Measurements from ENCODE around the gene CPZ.

Gene CPZ

GRCh38 chr4:8592366-8593263 lies at the start of gene CPZ:
CPZ (plus strand) TSS chr4:8592765; CDS start chr4:8592834, 69 bp downstream.
- no peak for DNase-seq (ENCODE audit: low read depth in 2 of 2, low spot score in 1 of 2)

- no peak for DNase-seq (ENCODE audit: low read depth in 2 of 2, low spot score in 1 of 2)
Measured at GRCh38 chr4:8542776-8543525, 49.6 kb upstream of the CPZ start.

- DNase-seq (ENCODE audit: low read depth in 2 of 2, low spot score in 1 of 2), result no peak
Measured at GRCh38 chr4:8543623-8544022, 48.9 kb upstream of the CPZ start.

DNA sequence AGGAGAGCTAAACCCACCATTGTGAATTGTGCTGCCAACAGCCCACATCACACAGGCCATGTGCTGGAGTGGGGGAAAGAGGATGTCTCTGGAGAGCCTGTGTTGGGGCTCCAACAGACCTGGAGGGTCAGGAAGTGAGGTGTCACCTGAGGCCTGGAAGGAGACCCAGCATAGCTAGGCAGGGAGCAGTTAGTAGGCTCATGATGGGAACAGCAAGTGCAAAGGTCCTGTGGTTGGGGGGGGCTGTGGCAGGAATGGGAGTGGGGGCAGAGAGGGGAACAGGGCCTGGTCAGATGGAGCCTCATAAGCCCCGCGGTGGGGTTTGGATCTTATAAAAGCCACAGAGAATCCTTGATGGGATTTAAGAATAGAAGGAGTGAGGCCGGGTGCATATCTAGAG lies 48.3 kb upstream of the CPZ start:
- DNase-seq (ENCODE audit: low read depth in 2 of 2, low spot score in 1 of 2), result no peak

- DNase-seq (ENCODE audit: low read depth in 2 of 2, low spot score in 1 of 2), result no peak
Measured at GRCh38 chr4:8544741-8545438, 47.7 kb upstream of the CPZ start.

- no peak for DNase-seq (ENCODE audit: low read depth in 2 of 2, low spot score in 1 of 2)
Measured at GRCh38 chr4:8545439-8545765, 47.2 kb upstream of the CPZ start.

DNA sequence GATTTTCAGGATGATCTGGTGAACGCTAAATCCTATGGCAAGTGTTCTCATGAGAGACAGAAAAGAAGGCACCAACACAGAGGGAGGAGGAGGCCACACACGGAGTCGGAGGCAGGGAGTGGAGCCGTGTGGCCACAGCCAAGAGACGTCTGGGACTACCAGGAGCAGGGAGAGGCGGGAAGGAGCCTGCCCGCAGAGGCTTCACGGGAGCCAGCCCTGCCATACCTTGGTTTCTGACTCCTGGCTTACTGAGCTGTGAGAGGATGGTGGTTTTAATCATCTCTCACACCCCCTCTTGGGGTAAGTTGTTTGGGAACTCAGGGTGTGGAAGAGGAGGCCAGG lies 45.8 kb upstream of the CPZ start:
- no peak for DNase-seq (ENCODE audit: low read depth in 2 of 2, low spot score in 1 of 2)

DNA sequence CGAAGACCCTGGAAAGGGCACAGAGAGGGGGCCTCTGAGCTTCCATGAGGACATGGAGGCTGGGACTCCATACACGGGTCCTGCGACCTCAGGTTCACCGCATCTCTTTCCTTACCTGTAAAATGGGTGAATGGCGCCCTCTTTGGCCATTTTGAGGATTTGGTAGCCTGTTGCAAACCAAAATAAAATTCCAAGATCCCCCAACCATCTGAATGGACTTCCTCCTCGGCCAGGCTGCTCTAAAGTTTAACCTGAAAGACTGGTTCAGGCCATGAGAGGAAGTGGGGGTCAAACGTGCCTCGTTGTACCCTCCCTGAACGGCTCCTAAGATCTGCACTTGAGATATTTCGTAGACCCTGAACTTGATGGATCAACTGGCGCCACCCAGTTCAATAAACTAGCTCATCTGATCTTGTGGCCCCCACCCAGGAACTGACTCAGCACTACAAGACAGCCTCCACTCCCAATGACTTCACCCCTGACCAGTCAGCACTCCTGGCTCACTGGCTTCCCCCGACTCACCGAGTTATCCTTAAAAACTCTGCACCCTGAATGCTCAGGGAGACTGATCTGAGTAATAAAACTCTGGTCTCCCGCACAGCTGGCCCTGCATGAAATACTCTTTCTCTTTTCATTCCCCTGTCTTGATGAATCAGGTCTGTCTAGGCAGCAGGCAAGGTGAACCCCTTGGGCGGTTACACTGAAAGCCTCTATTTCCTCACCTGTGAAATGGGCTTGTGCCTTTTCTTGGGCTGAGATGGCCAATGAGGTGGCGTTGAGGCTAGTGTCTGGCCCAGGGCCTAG lies 45.3 kb upstream of the CPZ start:
- DNase-seq (ENCODE audit: low read depth in 2 of 2, low spot score in 1 of 2), result no peak

- DNase-seq (ENCODE audit: low read depth in 2 of 2, low spot score in 1 of 2), result no peak
Measured at GRCh38 chr4:8547912-8548730, 44.4 kb upstream of the CPZ start.

GRCh38 chr4:8548731-8549351 lies 43.7 kb upstream of the CPZ start:
- no peak for DNase-seq (ENCODE audit: low read depth in 2 of 2, low spot score in 1 of 2)

GRCh38 chr4:8549352-8549931 lies 43.1 kb upstream of the CPZ start:
- DNase-seq (ENCODE audit: low read depth in 2 of 2, low spot score in 1 of 2), result no peak

DNA sequence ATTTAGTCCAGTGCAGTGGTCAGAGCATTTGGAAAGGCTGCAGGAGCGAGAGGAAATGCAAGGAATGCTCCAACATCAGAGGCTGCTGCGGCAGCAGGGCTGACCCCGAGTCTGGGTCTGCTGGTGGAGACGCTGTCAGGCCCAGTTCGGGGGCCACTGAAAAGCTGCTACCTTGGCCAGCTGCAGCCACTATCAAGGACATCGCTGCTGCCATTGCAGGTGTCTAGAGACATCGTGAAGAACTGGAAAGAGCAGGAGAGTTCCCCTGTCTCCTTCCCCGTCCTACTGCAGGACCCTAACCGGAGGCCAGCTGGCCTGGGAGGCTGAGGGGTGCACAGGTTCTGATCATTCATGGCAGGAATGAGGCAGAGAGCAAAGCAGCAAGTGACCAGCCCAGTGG lies 41.9 kb upstream of the CPZ start:
- no peak for DNase-seq (ENCODE audit: low read depth in 2 of 2, low spot score in 1 of 2)

- no peak for DNase-seq (ENCODE audit: low read depth in 2 of 2, low spot score in 1 of 2)
Measured at GRCh38 chr4:8552024-8552423, 40.5 kb upstream of the CPZ start.

DNA sequence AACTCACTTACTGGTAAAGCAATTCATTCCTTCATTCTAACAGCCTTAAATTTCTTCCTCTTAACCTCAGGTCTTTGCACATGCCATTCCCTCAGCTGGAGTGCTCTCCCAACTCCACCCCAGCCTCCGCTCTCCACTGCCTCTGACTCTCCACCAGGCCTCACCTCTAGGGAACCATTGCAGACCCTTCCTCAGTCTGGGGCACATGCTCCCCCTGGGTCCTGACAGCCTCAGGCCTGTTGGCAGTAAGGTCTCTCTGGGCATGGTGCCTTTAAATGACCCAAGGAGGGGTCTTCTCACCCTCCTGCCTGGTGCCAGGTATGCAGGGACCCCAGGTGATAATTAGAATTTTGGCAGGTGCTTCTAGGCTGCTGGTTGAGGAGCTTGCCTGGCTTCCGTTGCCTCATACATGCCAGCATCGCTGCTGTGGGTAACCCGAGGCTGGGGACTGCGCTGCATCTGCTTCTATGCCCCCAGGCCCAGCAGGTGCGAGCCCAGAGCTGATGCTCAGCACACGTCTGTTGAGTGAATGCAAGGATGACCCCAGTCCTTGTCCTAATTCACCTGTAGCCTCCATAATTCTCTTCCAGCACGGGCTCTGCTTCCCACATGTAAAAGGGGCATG lies 39.9 kb upstream of the CPZ start:
- DNase-seq (ENCODE audit: low read depth in 2 of 2, low spot score in 1 of 2), result no peak

DNA sequence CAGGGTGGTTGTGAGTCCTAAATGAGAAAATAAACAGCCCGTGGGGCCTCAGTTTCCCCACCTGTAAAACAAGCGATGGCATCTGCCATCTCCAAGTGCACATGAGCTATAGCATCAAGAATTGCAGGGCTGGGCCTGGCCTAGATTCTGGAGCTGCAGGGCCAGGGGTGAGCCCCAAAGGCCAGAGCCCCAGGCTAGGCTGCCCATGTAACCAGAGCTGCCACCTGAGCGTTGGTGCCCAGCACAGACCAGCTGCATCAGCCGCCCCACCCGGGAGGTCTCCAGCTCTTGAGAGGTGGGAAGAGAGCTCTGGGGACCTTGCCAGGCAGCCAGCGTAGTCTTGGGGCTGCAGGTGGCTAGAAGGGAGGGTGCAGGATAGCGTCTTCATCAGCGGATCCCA lies 39.3 kb upstream of the CPZ start:
- DNase-seq (ENCODE audit: low read depth in 2 of 2, low spot score in 1 of 2), result no peak

GRCh38 chr4:8553991-8554405 lies 38.6 kb upstream of the CPZ start:
- DNase-seq (ENCODE audit: low read depth in 2 of 2, low spot score in 1 of 2), result no peak

DNA sequence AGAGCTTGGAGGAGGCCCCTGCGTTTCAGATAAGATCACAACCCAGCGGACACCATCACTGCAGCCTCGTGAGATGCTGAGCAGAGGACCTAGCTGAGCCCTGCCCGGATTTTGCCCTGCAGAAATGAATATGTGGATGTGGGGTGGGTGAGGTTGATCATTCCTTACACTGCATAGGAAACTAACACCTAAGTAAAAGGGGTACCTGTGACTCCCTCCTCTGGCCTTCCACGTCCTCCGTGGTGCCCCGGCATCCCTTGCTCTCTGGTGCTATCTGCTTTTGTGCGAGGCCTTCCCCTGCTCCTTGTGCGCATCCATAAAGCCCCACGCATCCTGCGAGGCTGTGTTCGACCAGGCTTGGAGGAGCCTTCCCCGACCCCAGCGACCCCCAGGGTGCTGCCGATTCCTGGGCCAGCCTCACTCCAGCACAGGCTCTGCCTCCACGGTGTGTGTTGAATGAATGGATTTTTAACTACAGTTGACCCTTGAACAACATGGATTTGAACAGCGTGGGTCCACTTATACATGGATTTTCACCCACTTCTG lies 37.9 kb upstream of the CPZ start:
- DNase-seq (ENCODE audit: low read depth in 2 of 2, low spot score in 1 of 2), result no peak

DNA sequence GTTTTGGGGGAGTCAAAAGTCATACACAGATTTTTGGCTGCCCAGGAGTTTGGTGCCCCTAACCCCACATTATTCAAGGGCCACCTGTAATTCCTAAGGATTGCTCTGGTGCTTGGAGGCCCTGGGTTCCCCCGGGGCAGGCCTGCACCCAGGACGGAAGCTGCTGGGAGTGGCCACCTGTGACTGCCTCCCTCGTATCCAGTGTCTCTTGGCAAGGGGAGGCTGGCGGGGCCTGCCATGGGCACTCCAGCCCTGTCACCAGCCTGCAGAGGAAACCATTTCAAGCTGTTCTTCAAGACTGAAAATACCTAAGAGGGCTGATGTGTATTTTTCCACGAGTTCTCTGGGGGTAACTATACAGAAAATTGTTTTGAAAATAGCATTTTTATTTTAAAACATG lies 36.8 kb upstream of the CPZ start:
- no peak for DNase-seq (ENCODE audit: low read depth in 2 of 2, low spot score in 1 of 2)

Data from stimulated activated CD8-positive, alpha-beta memory T cell treated with anti-CD3 and anti-CD28 coated beads, Interleukin-4, amount 100 ng/mL, for 1 hour (primary cell).